ENCODE data around the gene SVIL. TPM values are rescaled to one million over a fixed set of nuclear protein-coding genes. Genes with fewer than 3 reads are reported as not detected.

Gene SVIL
- total and polyA plus RNA-seq, 2 donors (not counting 1 experiment from before 2014, with no cell fraction given) = 0.74 to 0.88 TPM

- H3K9me3 Mint-ChIP-seq (ENCODE audit: insufficient read depth) = no peaks in the 10 kb centered on the region
- no peaks in the 10 kb centered on the region for H3K79me2 ChIP-seq (ENCODE audit: control insufficient read depth, insufficient read depth, low read length)
- no peak overlapping the region for H3K27ac ChIP-seq (ENCODE audit: low read length in 2 of 2)
- H3K9ac ChIP-seq (ENCODE audit: low read length) = no peak overlapping the region
- H3K9me3 ChIP-seq (ENCODE audit: control extremely low read depth in 1 of 3, control insufficient read depth in 2 of 3, insufficient read depth in 1 of 3, low read length in 2 of 3) = no peaks in the 10 kb centered on the region
- H3K4me3 Mint-ChIP-seq = no peak overlapping the region
- TF ChIP-seq CTCF (IDR thresholded peaks at IDR 0.05) (no peak), EZH2 (IDR thresholded peaks at IDR 0.05; ENCODE audit: borderline replicate concordance, insufficient read depth, low read depth, low read length, poor library complexity, severe bottlenecking) (no peak)
- H3K36me3 ChIP-seq (replicated peaks in 1 of 2; ENCODE audit: control extremely low read depth in 1 of 2, control insufficient read depth in 1 of 2, extremely low read depth in 1 of 2, insufficient read depth in 2 of 2, low read length in 1 of 2) = no peaks in the 10 kb centered on the region
- no peaks in the 10 kb centered on the region for H4K20me1 ChIP-seq (ENCODE audit: control insufficient read depth, insufficient read depth, low read length, poor library complexity, severe bottlenecking)
- no peak overlapping the region for H3K4me3 ChIP-seq (ENCODE audit: control extremely low read depth in 1 of 5, extremely low read depth in 1 of 5, insufficient read depth in 1 of 5, low read depth in 2 of 5, low read length in 4 of 5)
- H3K27ac Mint-ChIP-seq = no peak overlapping the region
- ATAC-seq (ENCODE audit: low read depth) = no peak
- H3K4me1 Mint-ChIP-seq = no peaks in the 10 kb centered on the region
- H3K27me3 ChIP-seq (replicated peaks in 1 of 4; ENCODE audit: control extremely low read depth in 1 of 4, control insufficient read depth in 3 of 4, insufficient read depth in 4 of 4, low read length in 3 of 4) = no peaks in the 10 kb centered on the region
- ChIA-PET CTCF (no interaction called here), POLR2A (no interaction called here)
- no peak for DNase-seq
- no peaks in the 10 kb centered on the region for H3K4me1 ChIP-seq (ENCODE audit: control insufficient read depth in 2 of 2, insufficient read depth in 2 of 2, low read length in 2 of 2)
- no peak overlapping the region for H3K4me2 ChIP-seq (replicated peaks; ENCODE audit: low read depth, low read length, poor library complexity, severe bottlenecking)
- no peaks in the 10 kb centered on the region for H3K27me3 Mint-ChIP-seq
- H2AFZ ChIP-seq (ENCODE audit: insufficient read depth, low read depth, low read length, poor library complexity, severe bottlenecking) = no peak overlapping the region
- intact Hi-C loops (cut with micrococcal nuclease) = no loop called here
- WGBS (ENCODE audit: insufficient coverage) = 86% methylated on average over 1 of the region's 1 CpG
Measured at GRCh38 chr10:29596356-29596755, 38.4 kb downstream of the SVIL start.

- intact Hi-C loops (cut with micrococcal nuclease) = no loop called here
- H3K9ac ChIP-seq (ENCODE audit: low read length) = no peak overlapping the region
- no peak for TF ChIP-seq EZH2 (IDR thresholded peaks at IDR 0.05; ENCODE audit: borderline replicate concordance, insufficient read depth, low read depth, low read length, poor library complexity, severe bottlenecking)
- TF ChIP-seq CTCF (IDR thresholded peaks at IDR 0.05) = no peak
- no peaks in the 10 kb centered on the region for H3K79me2 ChIP-seq (ENCODE audit: control insufficient read depth, insufficient read depth, low read length)
- H3K4me2 ChIP-seq (replicated peaks; ENCODE audit: low read depth, low read length, poor library complexity, severe bottlenecking) = no peak overlapping the region
- H3K27me3 Mint-ChIP-seq = no peaks in the 10 kb centered on the region
- H3K27ac Mint-ChIP-seq = no peak overlapping the region
- no peaks in the 10 kb centered on the region for H3K9me3 ChIP-seq (ENCODE audit: control extremely low read depth in 1 of 3, control insufficient read depth in 2 of 3, insufficient read depth in 1 of 3, low read length in 2 of 3)
- H4K20me1 ChIP-seq (ENCODE audit: control insufficient read depth, insufficient read depth, low read length, poor library complexity, severe bottlenecking) = no peaks in the 10 kb centered on the region
- no peaks in the 10 kb centered on the region for H3K4me1 ChIP-seq (ENCODE audit: control insufficient read depth in 2 of 2, insufficient read depth in 2 of 2, low read length in 2 of 2)
- 87% methylated on average over 9 of the region's 10 CpGs for WGBS (ENCODE audit: insufficient coverage)
- no peak for DNase-seq
- no peak for ATAC-seq (ENCODE audit: low read depth)
- no peak overlapping the region for H2AFZ ChIP-seq (ENCODE audit: insufficient read depth, low read depth, low read length, poor library complexity, severe bottlenecking)
- no peak overlapping the region for H3K4me3 Mint-ChIP-seq
- CTCF ChIA-PET = no interaction called here
- H3K36me3 ChIP-seq (replicated peaks in 1 of 2; ENCODE audit: control extremely low read depth in 1 of 2, control insufficient read depth in 1 of 2, extremely low read depth in 1 of 2, insufficient read depth in 2 of 2, low read length in 1 of 2) = no peaks in the 10 kb centered on the region
- POLR2A ChIA-PET = no interaction called here
- H3K9me3 Mint-ChIP-seq (ENCODE audit: insufficient read depth) = no peaks in the 10 kb centered on the region
- no peak overlapping the region for H3K4me3 ChIP-seq (ENCODE audit: control extremely low read depth in 1 of 5, extremely low read depth in 1 of 5, insufficient read depth in 1 of 5, low read depth in 2 of 5, low read length in 4 of 5)
- H3K4me1 Mint-ChIP-seq = peaks cover under 1% of the 10 kb centered on the region
- H3K27me3 ChIP-seq (replicated peaks in 1 of 4; ENCODE audit: control extremely low read depth in 1 of 4, control insufficient read depth in 3 of 4, insufficient read depth in 4 of 4, low read length in 3 of 4) = no peaks in the 10 kb centered on the region
- no peak overlapping the region for H3K27ac ChIP-seq (ENCODE audit: low read length in 2 of 2)
Measured at GRCh38 chr10:29595636-29596225, 39.0 kb downstream of the SVIL start.
